Breast epithelium (tissue), 4 donors: ENCODE measurements around the gene VPS51. TPM values are rescaled to one million over a fixed set of nuclear protein-coding genes. Genes with fewer than 3 reads are reported as not detected.

ENCODE experiments used
- DNase-seq, 2 donors: peaks; one replicate each; pipeline ENCODE4 v3.0.0-alpha.2; 2019; ENCODE audit warnings: low spot score in 2 of 2
- H3K27ac ChIP-seq, 2 donors: fragments of 200-600 bp; sonication (generic) in 1 of 2; one replicate each; pipeline ENCODE4 v1.5.1; 2016 to 2019; ENCODE audit warnings: mild to moderate bottlenecking in 1 of 2
- H3K27me3 ChIP-seq, 2 donors: fragments of 200-600 bp; sonication (generic) in 1 of 2; one replicate each; pipeline versions ENCODE4 v1.5.1 to v1.6.0; 2017 to 2019; ENCODE audit warnings: control low read depth in 1 of 2, mild to moderate bottlenecking in 1 of 2
- H3K36me3 ChIP-seq: fragments of 200-600 bp; one replicate; pipeline ENCODE4 v1.5.1; 2019
- H3K4me1 ChIP-seq, 2 donors: fragments of 200-600 bp; sonication (generic); one replicate each; pipeline ENCODE4 v1.5.1; 2016 to 2019; ENCODE audit warnings: control low read depth in 1 of 2
- H3K4me3 ChIP-seq, 3 donors: fragments of 200-600 bp; sonication (generic); 1 replicate in 2 of 3; 2 replicates in 1 of 3; pipeline ENCODE4 v1.5.1; 2016 to 2019; ENCODE audit warnings: mild to moderate bottlenecking in 3 of 3, moderate library complexity in 2 of 3
- H3K9me3 ChIP-seq, 2 donors: fragments of 200-600 bp; sonication (generic) in 1 of 2; one replicate each; pipeline ENCODE4 v1.5.1; 2016 to 2019; ENCODE audit warnings: control low read depth in 1 of 2
- POLR2A ChIP-seq: fragments of 450-650 bp; IDR thresholded peaks from one replicate; pipeline ENCODE4 v1.6.1; 2016; ENCODE audit warnings: antibody characterized with exemption, mild to moderate bottlenecking, moderate library complexity
- POLR2AphosphoS5 ChIP-seq, 3 donors: sonication (generic); formaldehyde crosslinking; IDR thresholded peaks; one replicate each; pipeline ENCODE4 v1.6.1; 2017; ENCODE audit warnings: antibody characterized with exemption in 3 of 3
- intact Hi-C: fragments of 100-400 bp; cut with DNase I; formaldehyde crosslinking; loops from one replicate; pipeline ENCODE4 v1.15.1; 2023; ENCODE audit warnings: low total_unique reads
- total RNA-seq, 3 donors: library from RNA; depleted of rRNA; stranded (reverse); fragments of >200 nt; gene quantifications; one replicate each; pipeline ENCODE4 v1.1.0, GENCODE V29; 2016
- TF ChIP-seq, protein P1 (sequence below), 3 donors: fragments of 450-650 bp; IDR thresholded peaks; one replicate each; pipeline ENCODE4 v1.5.1; 2016 to 2017; ENCODE audit warnings: antibody characterized with exemption in 3 of 3, mild to moderate bottlenecking in 3 of 3, moderate library complexity in 3 of 3

The VPS51 gene
- total RNA-seq, 3 donors from 2014 or later: 166 to 317 (median 218) TPM

DNA sequence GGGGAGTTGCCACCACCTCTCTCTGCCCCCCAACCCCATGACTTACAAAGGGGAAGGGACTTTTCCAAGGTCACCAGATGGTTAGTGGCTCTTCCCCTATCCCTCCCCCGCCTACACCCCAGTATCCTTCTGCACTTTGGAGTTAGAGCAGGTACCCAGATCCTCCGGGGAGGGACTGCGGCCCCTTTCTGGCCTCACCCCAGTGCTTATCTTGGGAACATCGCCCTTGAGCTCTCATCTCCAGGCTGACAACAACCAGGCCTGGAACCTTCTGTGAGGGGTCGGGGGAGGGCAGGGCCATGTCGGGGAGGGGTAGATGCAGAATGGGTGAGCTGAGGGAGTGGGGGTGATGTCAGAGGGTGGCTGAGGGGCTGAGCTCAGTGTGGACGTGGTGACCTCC is 30.2 kb upstream of the VPS51 start:
- no peaks in the 10 kb centered on the region for H3K4me1 ChIP-seq
- intact Hi-C loops: no loop called here
- H3K27me3 ChIP-seq: no peaks in the 10 kb centered on the region
- no peaks in the 10 kb centered on the region for H3K9me3 ChIP-seq
- TF ChIP-seq POLR2AphosphoS5 (IDR thresholded peaks at IDR 0.05): no peak
- no peak overlapping the region for H3K4me3 ChIP-seq
- DNase-seq: no peak
- H3K36me3 ChIP-seq: no peaks in the 10 kb centered on the region
- no peak overlapping the region for H3K27ac ChIP-seq

DNA sequence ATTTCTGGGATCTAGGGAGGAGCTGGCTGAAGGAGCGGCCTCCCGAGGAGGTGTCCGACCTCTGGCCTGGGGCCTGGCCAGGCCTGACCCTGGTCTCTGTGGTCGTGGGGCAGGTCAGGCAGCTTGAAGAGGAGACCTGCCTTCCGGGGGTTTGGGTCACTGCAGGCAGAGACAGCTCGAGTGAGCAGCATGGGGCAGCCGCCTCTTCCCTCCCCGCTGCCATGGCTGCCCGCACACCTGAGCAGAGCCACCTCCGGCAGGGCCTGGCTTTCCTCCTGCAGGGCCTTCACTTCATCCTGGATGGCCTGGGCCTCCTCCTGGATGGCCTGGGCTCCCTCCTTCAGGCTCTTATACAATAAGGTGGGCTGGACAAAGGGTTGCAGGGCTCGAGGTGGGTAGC is 29.7 kb upstream of the VPS51 start:
- TF ChIP-seq POLR2A: no peak
- TF ChIP-seq POLR2AphosphoS5 (IDR thresholded peaks at IDR 0.05): no peak
- TF ChIP-seq, protein P1, sequence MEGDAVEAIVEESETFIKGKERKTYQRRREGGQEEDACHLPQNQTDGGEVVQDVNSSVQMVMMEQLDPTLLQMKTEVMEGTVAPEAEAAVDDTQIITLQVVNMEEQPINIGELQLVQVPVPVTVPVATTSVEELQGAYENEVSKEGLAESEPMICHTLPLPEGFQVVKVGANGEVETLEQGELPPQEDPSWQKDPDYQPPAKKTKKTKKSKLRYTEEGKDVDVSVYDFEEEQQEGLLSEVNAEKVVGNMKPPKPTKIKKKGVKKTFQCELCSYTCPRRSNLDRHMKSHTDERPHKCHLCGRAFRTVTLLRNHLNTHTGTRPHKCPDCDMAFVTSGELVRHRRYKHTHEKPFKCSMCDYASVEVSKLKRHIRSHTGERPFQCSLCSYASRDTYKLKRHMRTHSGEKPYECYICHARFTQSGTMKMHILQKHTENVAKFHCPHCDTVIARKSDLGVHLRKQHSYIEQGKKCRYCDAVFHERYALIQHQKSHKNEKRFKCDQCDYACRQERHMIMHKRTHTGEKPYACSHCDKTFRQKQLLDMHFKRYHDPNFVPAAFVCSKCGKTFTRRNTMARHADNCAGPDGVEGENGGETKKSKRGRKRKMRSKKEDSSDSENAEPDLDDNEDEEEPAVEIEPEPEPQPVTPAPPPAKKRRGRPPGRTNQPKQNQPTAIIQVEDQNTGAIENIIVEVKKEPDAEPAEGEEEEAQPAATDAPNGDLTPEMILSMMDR (IDR thresholded peaks at IDR 0.05): no peak
- DNase-seq: no peak
- H3K9me3 ChIP-seq: no peaks in the 10 kb centered on the region
- H3K27me3 ChIP-seq: no peaks in the 10 kb centered on the region
- intact Hi-C loops: no loop called here
- H3K4me3 ChIP-seq: no peak overlapping the region
- no peaks in the 10 kb centered on the region for H3K36me3 ChIP-seq
- no peaks in the 10 kb centered on the region for H3K4me1 ChIP-seq
- H3K27ac ChIP-seq: no peak overlapping the region

DNA sequence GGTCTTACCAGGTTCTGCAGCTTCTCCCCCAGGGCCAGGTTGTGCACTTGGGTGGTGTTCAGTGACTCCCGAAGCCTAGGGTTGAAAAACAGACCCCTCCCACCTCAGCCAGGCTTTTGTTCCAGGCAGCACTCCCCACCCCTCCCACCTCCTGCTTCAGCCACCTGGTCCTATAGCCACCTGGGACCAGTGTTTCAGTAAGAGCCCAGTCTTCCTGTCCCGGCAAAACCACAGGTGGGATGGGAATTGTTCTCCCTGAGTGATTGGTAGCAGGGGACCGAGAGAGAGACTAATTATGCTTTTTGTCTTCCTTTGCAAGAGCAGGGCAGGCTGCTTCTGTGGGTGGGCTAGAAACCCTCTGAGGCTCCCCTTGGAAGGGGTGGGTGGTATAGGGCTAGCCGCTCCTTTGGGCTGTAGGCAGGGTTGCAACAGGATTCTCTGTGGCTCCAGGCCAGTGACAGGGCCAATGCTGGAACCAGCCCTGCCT is 29.2 kb upstream of the VPS51 start:
- Histone ChIP-seq H3K27me3 (no peaks in the 10 kb centered on the region), H3K4me3 (no peak overlapping the region), H3K9me3 (no peaks in the 10 kb centered on the region), H3K36me3 (no peaks in the 10 kb centered on the region), H3K27ac (no peak overlapping the region), H3K4me1 (no peaks in the 10 kb centered on the region)
- TF ChIP-seq POLR2A (no peak), POLR2AphosphoS5 (IDR thresholded peaks at IDR 0.05) (no peak)
- TF ChIP-seq, protein P1 (IDR thresholded peaks at IDR 0.05): no peak
- no peak for DNase-seq
- intact Hi-C loops: no loop called here

DNA sequence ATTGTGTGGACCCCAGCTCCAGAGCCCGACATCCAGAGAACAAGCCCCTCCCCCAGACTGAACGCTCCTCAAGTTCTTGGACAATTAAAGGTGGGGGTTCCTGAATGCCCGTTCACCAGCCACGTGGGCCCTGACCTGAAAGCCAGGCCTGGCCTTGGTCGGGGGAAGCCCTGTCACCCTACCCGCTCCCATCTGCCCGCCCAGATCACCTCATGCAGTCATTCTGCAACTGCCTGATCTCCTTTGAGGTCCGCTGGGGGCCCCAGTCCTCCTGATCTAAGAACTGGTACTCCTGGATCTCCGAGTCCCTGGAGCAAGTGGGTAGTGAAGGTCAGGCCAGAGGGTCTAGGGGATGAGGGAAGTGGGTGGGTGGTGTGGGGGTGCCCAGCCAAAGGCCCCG is 28.6 kb upstream of the VPS51 start:
- no peak for DNase-seq
- Histone ChIP-seq H3K4me3 (no peak overlapping the region), H3K36me3 (no peaks in the 10 kb centered on the region), H3K27ac (no peak overlapping the region), H3K4me1 (no peaks in the 10 kb centered on the region), H3K9me3 (no peaks in the 10 kb centered on the region), H3K27me3 (no peaks in the 10 kb centered on the region)
- TF ChIP-seq, protein P1 (IDR thresholded peaks at IDR 0.05): no peak
- TF ChIP-seq POLR2A: no peak
- TF ChIP-seq POLR2AphosphoS5 (IDR thresholded peaks at IDR 0.05): no peak
- intact Hi-C loops: no loop called here

DNA sequence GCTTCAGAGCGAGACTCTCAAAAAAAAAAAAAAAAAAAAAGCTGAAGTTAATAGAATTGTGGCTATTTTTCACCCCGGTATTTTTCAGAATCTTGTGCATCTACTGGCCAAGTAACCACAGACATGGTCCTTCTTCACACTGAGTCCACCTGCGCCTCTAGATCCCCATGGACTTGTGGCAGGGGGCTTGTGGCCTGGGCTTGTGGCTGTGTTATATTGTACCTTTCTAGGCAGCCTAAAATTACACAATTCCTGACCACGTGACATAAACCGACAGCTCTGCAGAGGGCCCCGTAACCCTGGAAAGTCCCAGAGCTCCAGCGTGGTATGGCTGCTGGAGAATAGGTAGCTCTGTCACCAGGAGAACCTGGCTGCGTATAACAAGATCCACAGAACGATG is 26.8 kb upstream of the VPS51 start:
- TF ChIP-seq POLR2A (no peak), POLR2AphosphoS5 (IDR thresholded peaks at IDR 0.05) (no peak)
- Histone ChIP-seq H3K27me3 (no peaks in the 10 kb centered on the region), H3K4me1 (no peaks in the 10 kb centered on the region), H3K27ac (no peak overlapping the region), H3K9me3 (no peaks in the 10 kb centered on the region), H3K4me3 (no peak overlapping the region), H3K36me3 (no peaks in the 10 kb centered on the region)
- no peak for DNase-seq
- intact Hi-C loops: no loop called here

DNA sequence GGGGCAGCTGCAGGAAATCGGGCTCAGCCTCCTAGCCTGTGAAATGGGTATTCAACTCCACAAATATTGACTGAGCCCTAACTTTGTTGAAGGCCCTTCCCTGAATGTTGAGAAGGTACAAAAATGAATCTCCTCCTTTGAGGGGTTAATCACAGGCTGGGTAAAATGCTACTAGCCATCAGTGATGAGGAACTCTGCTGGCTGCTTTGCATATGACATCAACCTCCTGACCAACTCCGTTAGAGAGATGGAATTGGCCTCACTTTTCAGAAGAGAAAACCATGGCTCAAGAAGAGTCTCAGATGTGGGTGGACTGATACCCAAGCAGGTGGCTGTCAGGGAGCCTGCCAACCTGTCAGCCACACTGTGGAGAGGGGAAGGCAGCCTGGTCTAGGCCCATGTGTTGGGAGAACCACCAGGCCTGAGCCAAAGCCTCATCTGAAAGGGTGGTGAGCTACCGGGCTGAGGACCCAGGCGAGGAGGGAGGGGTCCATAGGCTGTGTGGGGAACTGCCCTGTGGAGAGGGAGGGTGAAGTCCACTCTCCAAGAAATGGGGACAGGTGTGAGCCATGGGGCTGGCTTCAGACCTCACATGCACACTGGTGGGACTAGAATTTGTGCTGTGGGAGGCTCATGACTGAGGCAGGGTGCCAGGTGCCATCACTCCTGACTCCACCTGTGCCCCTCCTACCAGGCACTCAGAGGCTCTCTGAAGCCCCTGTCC is 23.9 kb upstream of the VPS51 start:
- no peak for DNase-seq
- no peak overlapping the region for H3K27ac ChIP-seq
- no peak overlapping the region for H3K4me3 ChIP-seq
- H3K27me3 ChIP-seq: no peaks in the 10 kb centered on the region
- H3K36me3 ChIP-seq: no peaks in the 10 kb centered on the region
- TF ChIP-seq, protein P1 (IDR thresholded peaks at IDR 0.05): no peak
- no peak for TF ChIP-seq POLR2AphosphoS5 (IDR thresholded peaks at IDR 0.05)
- TF ChIP-seq POLR2A: no peak
- intact Hi-C loops: no loop called here
- no peaks in the 10 kb centered on the region for H3K9me3 ChIP-seq
- H3K4me1 ChIP-seq: no peaks in the 10 kb centered on the region
